ENCODE measurements around the gene RHOV.

Gene RHOV

GRCh38 chr15:40873694-40874561 lies at the start of gene RHOV:
Gene RHOV (minus strand): TSS chr15:40874234. CDS start chr15:40874139, 95 bp downstream.
- Mint-ChIP-seq H3K27me3 (no peaks in the 10 kb centered on the region), H3K9me3 (no peaks in the 10 kb centered on the region), H3K4me1 (peaks cover 37 to 54% of the 10 kb centered on the region in 2 donors), H3K36me3 (no peaks in the 10 kb centered on the region), H3K4me3 (peak within 1 kb of the TSS; percentile 87 to 89), H3K27ac (peak within 1 kb of the TSS; percentile 90)
- ATAC-seq (replicated peaks) (peak; percentile 70 to 79), DNase-seq (peak; percentile 48)

- ATAC-seq (replicated peaks): no peak
- Mint-ChIP-seq H3K4me3 (no peak overlapping the region), H3K4me1 (peaks cover 16 to 36% of the 10 kb centered on the region in 2 donors), H3K27ac (no peak overlapping the region), H3K36me3 (no peaks in the 10 kb centered on the region), H3K27me3 (peaks cover 37 to 41% of the 10 kb centered on the region in 2 donors), H3K9me3 (no peaks in the 10 kb centered on the region)
- DNase-seq: no peak
Measured at GRCh38 chr15:40923551-40923950, 49.5 kb upstream of the RHOV start.

GRCh38 chr15:40922608-40923005 lies 48.6 kb upstream of the RHOV start:
- ATAC-seq (replicated peaks): no peak
- H3K27me3 Mint-ChIP-seq: peaks cover 32 to 36% of the 10 kb centered on the region in 2 donors
- H3K9me3 Mint-ChIP-seq: no peaks in the 10 kb centered on the region

GRCh38 chr15:40921949-40922607 lies 48.0 kb upstream of the RHOV start:
- H3K27ac Mint-ChIP-seq: no peak overlapping the region
- H3K9me3 Mint-ChIP-seq: no peaks in the 10 kb centered on the region
- H3K4me3 Mint-ChIP-seq: no peak overlapping the region
- peaks cover 13 to 21% of the 10 kb centered on the region in 2 donors for H3K4me1 Mint-ChIP-seq
- ATAC-seq (replicated peaks) (no peak), DNase-seq (no peak)
- peaks cover 27 to 32% of the 10 kb centered on the region in 2 donors for H3K27me3 Mint-ChIP-seq
- H3K36me3 Mint-ChIP-seq: no peaks in the 10 kb centered on the region

More at GRCh38 chr15:40922608-40923005, 48.6 kb upstream of the RHOV start:
- H3K4me1 Mint-ChIP-seq: peaks cover 15 to 26% of the 10 kb centered on the region in 2 donors
- no peak for DNase-seq
- peak overlapping the region; percentile 37 for H3K27ac Mint-ChIP-seq
- H3K4me3 Mint-ChIP-seq: no peak overlapping the region
- H3K36me3 Mint-ChIP-seq: no peaks in the 10 kb centered on the region

GRCh38 chr15:40918799-40919392 lies 44.9 kb upstream of the RHOV start:
- H3K4me3 Mint-ChIP-seq: no peak overlapping the region
- no peaks in the 10 kb centered on the region for H3K4me1 Mint-ChIP-seq
- H3K36me3 Mint-ChIP-seq: no peaks in the 10 kb centered on the region
- no peak overlapping the region for H3K27ac Mint-ChIP-seq
- DNase-seq (no peak), ATAC-seq (replicated peaks) (no peak)
- no peaks in the 10 kb centered on the region for H3K9me3 Mint-ChIP-seq
- peaks cover 0 to 6% of the 10 kb centered on the region in 2 donors for H3K27me3 Mint-ChIP-seq

- ATAC-seq (replicated peaks) (no peak), DNase-seq (no peak)
- Mint-ChIP-seq H3K27me3 (peaks cover 0 to 6% of the 10 kb centered on the region in 2 donors), H3K4me1 (no peaks in the 10 kb centered on the region), H3K27ac (no peak overlapping the region), H3K9me3 (no peaks in the 10 kb centered on the region), H3K36me3 (no peaks in the 10 kb centered on the region), H3K4me3 (no peak overlapping the region)
Measured at GRCh38 chr15:40918146-40918798, 44.2 kb upstream of the RHOV start.

- no peaks in the 10 kb centered on the region for H3K36me3 Mint-ChIP-seq
- H3K4me1 Mint-ChIP-seq: no peaks in the 10 kb centered on the region
- ATAC-seq (replicated peaks) (no peak), DNase-seq (no peak)
- peaks cover 0 to 1% of the 10 kb centered on the region in 2 donors for H3K27me3 Mint-ChIP-seq
- H3K4me3 Mint-ChIP-seq: no peak overlapping the region
- H3K27ac Mint-ChIP-seq: no peak overlapping the region
- no peaks in the 10 kb centered on the region for H3K9me3 Mint-ChIP-seq
Measured at GRCh38 chr15:40917585-40917984, 43.6 kb upstream of the RHOV start.

- Mint-ChIP-seq H3K4me1 (no peaks in the 10 kb centered on the region), H3K27me3 (no peaks in the 10 kb centered on the region), H3K4me3 (no peak overlapping the region), H3K27ac (no peak overlapping the region), H3K36me3 (no peaks in the 10 kb centered on the region), H3K9me3 (no peaks in the 10 kb centered on the region)
- DNase-seq: no peak
- no peak for ATAC-seq (replicated peaks)
Measured at GRCh38 chr15:40915679-40916078, 41.6 kb upstream of the RHOV start.

- H3K9me3 Mint-ChIP-seq: no peaks in the 10 kb centered on the region
- H3K36me3 Mint-ChIP-seq: no peaks in the 10 kb centered on the region
- H3K27me3 Mint-ChIP-seq: no peaks in the 10 kb centered on the region
- no peak for ATAC-seq (replicated peaks)
- no peak for DNase-seq
- no peak overlapping the region for H3K27ac Mint-ChIP-seq
- no peak overlapping the region for H3K4me3 Mint-ChIP-seq
- no peaks in the 10 kb centered on the region for H3K4me1 Mint-ChIP-seq
Measured at GRCh38 chr15:40915116-40915661, 41.2 kb upstream of the RHOV start.

- no peak overlapping the region for H3K27ac Mint-ChIP-seq
Measured at GRCh38 chr15:40914486-40914885, 40.5 kb upstream of the RHOV start.

GRCh38 chr15:40914013-40914412 lies 40.0 kb upstream of the RHOV start:
- no peaks in the 10 kb centered on the region for H3K36me3 Mint-ChIP-seq

More at GRCh38 chr15:40914486-40914885, 40.5 kb upstream of the RHOV start:
- Mint-ChIP-seq H3K4me3 (no peak overlapping the region), H3K27me3 (no peaks in the 10 kb centered on the region), H3K4me1 (peaks cover 0 to 3% of the 10 kb centered on the region in 2 donors), H3K9me3 (no peaks in the 10 kb centered on the region), H3K36me3 (no peaks in the 10 kb centered on the region)
- no peak for ATAC-seq (replicated peaks)
- no peak for DNase-seq

GRCh38 chr15:40912478-40912877 lies 38.4 kb upstream of the RHOV start:
- H3K27ac Mint-ChIP-seq: peak overlapping the region; percentile 76
- no peak for ATAC-seq (replicated peaks)

More at GRCh38 chr15:40914013-40914412, 40.0 kb upstream of the RHOV start:
- H3K27ac Mint-ChIP-seq: no peak overlapping the region
- H3K4me1 Mint-ChIP-seq: peaks cover 0 to 3% of the 10 kb centered on the region in 2 donors
- no peaks in the 10 kb centered on the region for H3K27me3 Mint-ChIP-seq
- H3K4me3 Mint-ChIP-seq: no peak overlapping the region
- DNase-seq (no peak), ATAC-seq (replicated peaks) (no peak)
- no peaks in the 10 kb centered on the region for H3K9me3 Mint-ChIP-seq

GRCh38 chr15:40911693-40912092 lies 37.7 kb upstream of the RHOV start:
- Mint-ChIP-seq H3K4me1 (peaks cover 11 to 18% of the 10 kb centered on the region in 2 donors), H3K36me3 (no peaks in the 10 kb centered on the region), H3K9me3 (no peaks in the 10 kb centered on the region), H3K27me3 (no peaks in the 10 kb centered on the region), H3K27ac (no peak overlapping the region), H3K4me3 (no peak overlapping the region)
- no peak for DNase-seq
- ATAC-seq (replicated peaks): no peak

More at GRCh38 chr15:40912478-40912877, 38.4 kb upstream of the RHOV start:
- H3K4me1 Mint-ChIP-seq: peaks cover 7 to 10% of the 10 kb centered on the region in 2 donors
- DNase-seq: no peak
- H3K9me3 Mint-ChIP-seq: no peaks in the 10 kb centered on the region
- H3K36me3 Mint-ChIP-seq: no peaks in the 10 kb centered on the region
- H3K4me3 Mint-ChIP-seq: no peak overlapping the region
- no peaks in the 10 kb centered on the region for H3K27me3 Mint-ChIP-seq

GRCh38 chr15:40911141-40911540 lies 37.1 kb upstream of the RHOV start:
- DNase-seq: no peak
- H3K27me3 Mint-ChIP-seq: no peaks in the 10 kb centered on the region
- no peak overlapping the region for H3K27ac Mint-ChIP-seq
- H3K4me1 Mint-ChIP-seq: peaks cover 13 to 21% of the 10 kb centered on the region in 2 donors
- no peak for ATAC-seq (replicated peaks)
- H3K9me3 Mint-ChIP-seq: no peaks in the 10 kb centered on the region
- no peak overlapping the region for H3K4me3 Mint-ChIP-seq
- H3K36me3 Mint-ChIP-seq: no peaks in the 10 kb centered on the region

Data from stimulated activated naive B cell treated with anti-CD40 and anti-IgM and Interleukin-4, amounts not matched to agents 10 μg/mL and 1 μg/mL and 100 μg/mL, for 72 hours (primary cell).